HG03159 (cell line): ENCODE measurements around the gene MFGE8.

Experiments used
- ATAC-seq: cut with Tn5 transposase; IDR thresholded peaks from one replicate; pipeline ENCODE4 v1.9.1; 2021; ENCODE audit warnings: mild to moderate bottlenecking, moderate library complexity; ENCODE audit not compliant: unreplicated experiment

The MFGE8 gene

DNA sequence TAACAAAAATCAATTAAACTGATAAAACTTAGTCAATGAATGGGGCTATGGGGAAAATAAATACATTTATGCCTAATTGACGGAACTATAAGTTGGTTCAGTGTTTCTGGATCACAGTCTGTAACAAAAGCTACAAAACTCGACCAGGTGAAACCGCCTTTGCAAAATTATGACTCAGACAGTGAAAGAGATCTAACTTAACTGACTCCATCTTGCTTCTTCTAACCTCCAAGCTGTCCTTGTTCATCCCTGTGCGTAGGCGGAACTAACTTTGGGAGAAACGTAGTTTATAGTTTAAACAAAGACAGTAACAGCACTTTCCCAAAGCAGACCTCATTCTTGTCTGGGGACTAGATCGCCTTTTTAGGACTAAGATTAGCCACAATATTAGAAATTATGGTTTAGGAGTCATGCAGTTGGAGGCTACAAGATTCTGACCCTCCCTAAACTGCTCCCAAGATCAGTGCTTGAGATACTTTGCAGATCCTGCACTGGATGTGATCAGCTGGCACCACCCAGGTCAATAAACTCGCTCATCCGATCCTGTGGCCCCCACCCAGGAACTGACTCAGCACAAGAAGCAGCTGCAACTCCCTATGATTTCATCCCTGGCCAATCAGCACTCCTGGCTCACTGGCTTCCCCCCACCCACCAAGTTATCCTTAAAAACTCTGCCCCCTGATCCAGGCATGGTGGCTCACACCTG, 7.2 kb upstream of the MFGE8 start:
- no peak for ATAC-seq

DNA sequence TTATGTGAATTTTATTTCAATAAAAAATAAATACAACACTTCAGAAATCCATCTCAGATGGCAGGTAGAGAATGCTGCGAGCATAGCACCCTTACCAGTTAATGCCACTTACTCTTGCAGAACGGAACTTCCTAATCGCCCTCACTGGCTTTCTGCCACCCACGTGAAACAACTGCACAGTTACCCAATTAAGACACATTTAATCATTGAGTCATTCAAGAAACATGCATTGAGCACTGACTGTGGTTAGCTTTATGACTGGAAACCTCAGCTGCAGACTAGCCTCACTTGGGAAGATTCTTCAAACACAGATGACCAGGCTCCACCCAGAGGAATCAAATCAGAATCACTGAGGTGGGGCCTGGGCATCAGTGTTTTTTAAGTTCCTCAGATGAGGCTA, 5.6 kb upstream of the MFGE8 start:
- ATAC-seq, result peak; percentile 62

GRCh38 chr15:88917760-88918159, 4.6 kb upstream of the MFGE8 start:
- ATAC-seq, result no peak

- no peak for ATAC-seq
Measured at GRCh38 chr15:88915354-88915753, 2.2 kb upstream of the MFGE8 start.

- ATAC-seq, result no peak
Measured at GRCh38 chr15:88913850-88914169, 631 bp upstream of the MFGE8 start.

- no peak for ATAC-seq
Measured at GRCh38 chr15:88912500-88912921, 668 bp downstream of the MFGE8 start.

GRCh38 chr15:88911766-88912118, 1.4 kb downstream of the MFGE8 start:
- no peak for ATAC-seq

DNA sequence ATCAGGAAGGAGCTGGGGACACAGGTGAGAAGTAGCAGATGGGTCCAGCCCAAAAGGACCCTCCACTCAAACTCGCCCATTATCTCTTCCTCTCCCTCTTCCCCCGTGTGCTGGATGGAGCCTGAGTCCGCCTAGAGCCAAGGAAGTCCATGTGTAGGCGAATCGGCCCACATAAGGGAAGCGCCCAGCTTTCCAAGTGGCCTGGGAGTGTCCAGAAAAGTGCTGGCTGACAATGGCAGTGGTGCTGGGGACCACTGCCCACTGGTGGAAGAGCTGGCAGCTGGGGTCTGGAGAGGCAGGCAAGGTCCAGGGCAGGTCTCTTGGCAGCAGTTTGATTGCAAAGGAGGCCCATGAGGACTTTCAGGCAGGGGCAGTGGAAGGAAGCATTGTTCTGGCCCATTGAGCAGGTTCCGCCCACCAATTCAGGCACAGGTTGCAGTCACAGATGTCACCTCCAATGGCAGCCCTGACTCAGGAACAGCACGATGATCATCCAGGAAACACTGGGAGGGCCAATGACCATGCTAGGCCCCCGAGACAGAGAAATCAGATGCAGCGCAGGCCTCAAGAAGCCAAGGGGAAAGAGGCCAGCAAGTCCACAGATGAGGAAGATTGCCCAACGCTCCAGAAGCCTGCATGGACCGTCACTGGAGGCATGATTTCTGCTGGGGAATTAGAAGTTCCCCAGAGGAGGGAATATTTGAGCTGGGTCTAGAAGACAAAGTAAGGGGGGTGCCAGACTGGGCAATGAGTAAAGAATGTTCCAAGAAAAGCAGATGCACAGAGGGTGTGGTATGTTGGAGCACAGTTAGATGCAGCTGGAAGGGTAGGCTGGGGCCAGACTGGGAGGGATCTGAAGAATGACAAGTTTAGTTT, 3.0 kb downstream of the MFGE8 start:
- ATAC-seq, result no peak

DNA sequence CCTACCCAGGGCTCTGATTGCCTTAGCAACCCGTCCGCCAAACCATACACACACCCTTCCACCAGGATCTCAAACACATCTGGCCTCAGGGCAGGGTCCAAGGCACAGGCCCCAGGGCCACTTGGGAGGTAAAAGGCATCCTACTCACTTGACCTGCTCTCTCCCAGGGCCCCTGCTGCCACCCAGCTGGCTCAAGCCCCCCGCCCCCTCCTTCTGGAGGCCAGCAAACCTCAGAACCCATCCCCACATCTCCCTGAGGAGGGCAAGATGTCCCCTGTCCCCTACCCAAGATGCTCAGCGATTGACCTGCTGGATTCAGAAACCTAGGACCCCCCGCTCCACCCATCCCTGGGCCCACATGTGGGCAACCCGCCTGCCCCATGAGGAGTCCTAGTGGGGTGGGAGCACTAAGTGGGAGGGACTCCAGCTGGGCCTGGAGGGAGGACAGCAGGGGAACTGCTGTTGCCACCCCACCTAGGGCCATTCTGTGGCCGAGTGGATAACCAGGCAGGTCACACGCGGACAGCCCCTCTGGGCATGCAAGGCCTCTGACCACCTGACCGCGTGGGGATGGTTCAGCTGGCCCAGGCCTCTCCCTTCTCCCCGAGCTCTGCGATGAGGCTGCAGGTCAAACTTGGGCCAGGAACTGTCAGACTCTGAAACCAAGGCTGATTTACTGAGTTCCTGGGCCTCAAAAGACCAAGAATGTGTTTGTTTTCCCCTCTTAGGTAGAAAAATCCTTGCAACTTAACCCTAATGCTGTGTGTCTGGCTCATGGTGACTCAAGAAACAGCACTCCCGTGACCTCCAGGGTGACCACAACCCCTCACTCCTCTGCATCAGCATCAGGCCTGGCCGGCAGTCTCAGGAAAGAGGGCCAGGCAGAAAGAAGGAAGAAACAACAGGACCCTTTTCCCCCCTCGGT, 4.2 kb downstream of the MFGE8 start:
- no peak for ATAC-seq

- no peak for ATAC-seq
Measured at GRCh38 chr15:88908123-88908522, 5.1 kb downstream of the MFGE8 start.

- ATAC-seq, result no peak
Measured at GRCh38 chr15:88907111-88907510, 6.1 kb downstream of the MFGE8 start.

GRCh38 chr15:88906551-88906950, 6.6 kb downstream of the MFGE8 start:
- ATAC-seq, result no peak

GRCh38 chr15:88906130-88906529, 7.0 kb downstream of the MFGE8 start:
- no peak for ATAC-seq

DNA sequence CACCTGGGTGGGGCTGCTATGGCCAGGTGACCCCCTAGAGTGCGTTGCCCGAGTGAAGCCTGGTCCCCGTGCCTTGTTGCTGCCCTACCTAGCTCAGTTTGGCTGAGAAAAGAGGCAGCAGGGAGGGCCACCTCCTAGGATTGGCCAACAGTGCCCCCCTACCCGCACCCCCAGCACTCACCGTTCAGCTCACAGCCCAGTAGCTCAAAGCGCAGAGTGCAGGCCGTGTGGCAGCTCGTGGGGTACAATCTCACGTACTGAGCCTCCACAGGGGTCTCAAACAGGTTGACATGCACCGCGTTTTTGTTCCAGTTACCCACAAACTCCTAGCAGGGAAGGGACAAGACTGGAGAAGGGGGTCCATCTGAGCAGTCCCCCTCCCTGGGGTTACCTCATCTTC, 7.6 kb downstream of the MFGE8 start:
- ATAC-seq, result no peak

- ATAC-seq, result peak; percentile 76
Measured at GRCh38 chr15:88904624-88905327, 8.4 kb downstream of the MFGE8 start.

DNA sequence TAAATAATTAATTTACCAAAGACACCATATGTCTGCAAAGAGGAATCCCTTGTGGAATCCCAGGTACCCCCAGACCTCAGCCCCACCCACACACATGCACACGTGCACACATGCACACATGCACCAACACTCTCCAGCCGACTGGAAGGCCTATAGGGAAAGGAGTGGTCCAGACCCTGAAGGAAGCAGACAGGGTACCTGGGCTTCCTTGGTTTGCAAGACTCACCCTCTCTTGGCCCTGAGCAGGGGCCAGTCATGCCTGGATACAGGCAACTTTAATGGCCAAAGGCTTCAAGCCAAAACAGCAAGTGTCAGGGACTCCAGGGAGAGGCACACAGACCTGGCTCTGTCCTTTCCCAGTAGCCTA, 8.9 kb downstream of the MFGE8 start:
- ATAC-seq, result no peak

- ATAC-seq, result no peak
Measured at GRCh38 chr15:88902846-88903245, 10.3 kb downstream of the MFGE8 start.

DNA sequence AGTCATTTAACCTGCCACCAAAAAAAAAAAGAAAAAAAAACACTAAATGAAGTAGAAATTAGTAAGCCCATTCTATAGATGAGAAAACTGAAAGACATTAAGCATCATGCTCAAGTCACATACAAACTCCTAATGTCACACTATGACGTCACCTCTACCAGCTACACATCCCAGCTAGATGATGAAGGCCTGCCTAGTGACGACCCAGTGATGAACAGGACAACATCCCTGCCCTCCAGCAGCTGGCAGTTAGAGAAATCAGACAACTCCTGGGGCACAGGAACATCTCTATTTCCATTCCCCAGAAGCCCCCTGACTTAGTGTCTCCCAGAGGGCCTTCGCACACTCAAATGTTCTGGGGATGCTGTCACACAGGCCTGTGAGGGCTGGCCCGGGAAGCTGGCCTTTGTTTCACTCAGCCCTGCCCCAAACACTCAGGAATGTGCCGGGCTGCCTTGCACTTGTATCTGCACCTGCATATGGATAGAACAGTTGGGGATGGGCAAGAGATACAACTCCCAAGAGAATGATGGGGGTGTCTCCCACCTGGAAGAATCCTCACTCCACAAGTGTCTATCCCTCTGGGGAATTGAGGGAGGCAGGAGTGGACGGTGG, 10.9 kb downstream of the MFGE8 start:
- ATAC-seq, result no peak

GRCh38 chr15:88901508-88902220, 11.5 kb downstream of the MFGE8 start:
- ATAC-seq, result no peak

DNA sequence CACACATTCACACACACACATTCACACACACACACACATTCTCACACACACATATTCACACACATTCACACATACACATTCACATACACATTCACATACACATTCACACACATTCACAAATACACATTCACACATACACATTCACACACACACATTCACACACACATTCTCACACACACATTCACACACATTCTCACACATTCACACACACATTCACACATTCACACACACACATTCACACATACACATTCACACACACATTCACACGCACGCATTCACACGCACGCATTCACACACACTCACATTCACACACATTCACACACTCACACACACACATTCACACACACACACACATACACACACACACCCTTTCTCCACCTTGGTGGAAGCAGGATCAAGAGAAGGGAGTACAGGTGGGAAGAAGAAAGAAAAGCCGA, 12.2 kb downstream of the MFGE8 start:
- no peak for ATAC-seq
